HepG2 (cell line): ENCODE measurements around the gene HYPK. TPM values are rescaled to one million over a fixed set of nuclear protein-coding genes. Genes with fewer than 3 reads are reported as not detected.
A peak's percentile ranks its signal among the peaks of the same experiment; 100 is the strongest.

Source experiments
- CBFB ChIP-seq: sonication (generic); formaldehyde crosslinking; IDR thresholded peaks from 2 replicates; pipeline ENCODE4 v1.4.0; 2020; ENCODE audit warnings: missing genetic modification reagents
- KLF12 ChIP-seq: sonication (generic); formaldehyde crosslinking; IDR thresholded peaks from 2 replicates; pipeline ENCODE4 v1.4.0; 2020; ENCODE audit warnings: missing genetic modification reagents, borderline replicate concordance
- ZNF232 ChIP-seq: sonication (generic); formaldehyde crosslinking; IDR thresholded peaks from 2 replicates; pipeline ENCODE4 v1.4.0; 2020; ENCODE audit warnings: missing genetic modification reagents, borderline replicate concordance
- ZNF557 ChIP-seq: sonication (generic); formaldehyde crosslinking; IDR thresholded peaks from 2 replicates; pipeline ENCODE4 v1.4.0; 2020; ENCODE audit warnings: missing genetic modification reagents
- ZNF567 ChIP-seq: sonication (generic); formaldehyde crosslinking; IDR thresholded peaks from 2 replicates; pipeline ENCODE4 v1.8.1; 2023; ENCODE audit warnings: mild to moderate bottlenecking, missing genetic modification reagents, borderline replicate concordance
- ZNF577 ChIP-seq: sonication (generic); formaldehyde crosslinking; IDR thresholded peaks from 2 replicates; pipeline ENCODE4 v1.4.0; 2020; ENCODE audit warnings: mild to moderate bottlenecking, low read depth, missing genetic modification reagents, borderline replicate concordance
- ZNF773 ChIP-seq: sonication (generic); formaldehyde crosslinking; IDR thresholded peaks from 2 replicates; pipeline ENCODE4 v1.4.0; 2020; ENCODE audit warnings: missing genetic modification reagents, borderline replicate concordance
- polyA plus RNA-seq, 8 experiments: library from polyadenylated mRNA; depleted of rRNA in 3 of 8; stranded (reverse) in 7 of 8; unstranded in 1 of 8; fragments of >200 nt; fragmentation: Illumina TruSeq in 4 of 8; extraction: Trizol in 4 of 8; gene quantifications; 2 replicates each; pipeline versions ENCODE4 v1.2.1 to v1.2.3, GENCODE V29; 2011 to 2016; ENCODE audit warnings: low read depth in 4 of 8, missing spikeins in 1 of 8, mixed read lengths in 1 of 8; ENCODE audit not compliant: insufficient read depth in 1 of 8
- total RNA-seq, 5 experiments: library from RNA; depleted of rRNA; stranded (reverse); fragments of >200 nt; fragmentation: Illumina TruSeq; extraction: Trizol; gene quantifications; 2 replicates each; pipeline ENCODE4 v1.2.3, GENCODE V29; 2016; ENCODE audit warnings: low read depth in 1 of 5
- TF ChIP-seq, protein P1 (sequence below): sonication (generic); formaldehyde crosslinking; IDR thresholded peaks from one replicate; pipeline ENCODE4 v1.5.1; 2020; ENCODE audit warnings: mild to moderate bottlenecking, missing genetic modification reagents; ENCODE audit errors: not compliant biosample characterization
- TF ChIP-seq, protein P2 (sequence below): sonication (generic); formaldehyde crosslinking; IDR thresholded peaks from 2 replicates; pipeline ENCODE4 v1.9.0; 2021; ENCODE audit warnings: mild to moderate bottlenecking, missing genetic modification reagents
- TF ChIP-seq, protein P3 (sequence below): sonication (generic); formaldehyde crosslinking; conservative IDR thresholded peaks from 2 replicates; pipeline ENCODE4 v1.4.0; 2020; ENCODE audit warnings: missing genetic modification reagents

Gene HYPK
- total and polyA plus RNA-seq, 2 of the 13 experiments (the other 11 are each of a cell fraction or from before 2014, with no cell fraction given), result 13.5 to 16.5 TPM

DNA sequence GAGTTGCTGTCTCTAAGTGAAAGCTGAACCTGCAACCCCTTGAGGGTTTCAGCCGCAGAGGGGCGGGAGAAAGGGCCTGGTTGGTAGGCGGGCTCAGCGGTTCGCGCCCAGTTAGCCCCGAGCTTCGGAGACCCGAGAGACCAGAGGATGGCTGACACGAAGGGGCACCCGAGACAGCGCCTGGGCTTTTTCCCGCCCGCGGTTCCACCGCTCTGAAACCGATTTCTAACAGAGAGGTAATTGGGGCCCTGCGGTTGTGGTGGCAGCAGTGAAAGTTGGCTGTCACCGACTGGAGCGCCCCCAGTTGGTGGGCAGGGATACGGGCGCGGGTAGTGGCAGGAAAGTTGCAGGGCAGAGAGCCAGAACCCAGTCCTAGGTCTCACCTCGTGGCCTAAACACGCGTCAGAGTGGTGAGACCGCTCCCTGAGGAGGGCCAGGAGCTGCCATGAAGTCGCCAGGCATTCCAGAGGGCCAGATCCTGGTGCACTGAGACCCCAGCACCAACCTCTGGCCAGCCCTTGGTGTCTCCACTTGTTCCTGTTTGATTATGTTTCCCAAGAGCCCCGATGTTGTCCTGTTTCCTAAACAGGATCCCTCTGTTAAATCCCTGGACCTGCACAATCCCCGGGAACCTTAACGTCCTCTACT is 23.0 kb upstream of the HYPK start (continued):
- TF ChIP-seq ZNF557 (CRISPR knock-in tag) (peak; percentile 12; the same call in 1 of the 2 replicates), CBFB (CRISPR knock-in tag) (peak; percentile 56; the same call in 1 of the 2 replicates), ZNF773 (CRISPR knock-in tag) (peak; percentile 79; the same call in 1 of the 2 replicates), ZNF567 (CRISPR knock-in tag) (no peak), ZNF232 (CRISPR knock-in tag) (0 out of 2 replicates have a peak, but pooled peaks have one; percentile 59), KLF12 (CRISPR knock-in tag) (no peak), ZNF577 (CRISPR knock-in tag) (no peak)
- TF ChIP-seq, protein P1, sequence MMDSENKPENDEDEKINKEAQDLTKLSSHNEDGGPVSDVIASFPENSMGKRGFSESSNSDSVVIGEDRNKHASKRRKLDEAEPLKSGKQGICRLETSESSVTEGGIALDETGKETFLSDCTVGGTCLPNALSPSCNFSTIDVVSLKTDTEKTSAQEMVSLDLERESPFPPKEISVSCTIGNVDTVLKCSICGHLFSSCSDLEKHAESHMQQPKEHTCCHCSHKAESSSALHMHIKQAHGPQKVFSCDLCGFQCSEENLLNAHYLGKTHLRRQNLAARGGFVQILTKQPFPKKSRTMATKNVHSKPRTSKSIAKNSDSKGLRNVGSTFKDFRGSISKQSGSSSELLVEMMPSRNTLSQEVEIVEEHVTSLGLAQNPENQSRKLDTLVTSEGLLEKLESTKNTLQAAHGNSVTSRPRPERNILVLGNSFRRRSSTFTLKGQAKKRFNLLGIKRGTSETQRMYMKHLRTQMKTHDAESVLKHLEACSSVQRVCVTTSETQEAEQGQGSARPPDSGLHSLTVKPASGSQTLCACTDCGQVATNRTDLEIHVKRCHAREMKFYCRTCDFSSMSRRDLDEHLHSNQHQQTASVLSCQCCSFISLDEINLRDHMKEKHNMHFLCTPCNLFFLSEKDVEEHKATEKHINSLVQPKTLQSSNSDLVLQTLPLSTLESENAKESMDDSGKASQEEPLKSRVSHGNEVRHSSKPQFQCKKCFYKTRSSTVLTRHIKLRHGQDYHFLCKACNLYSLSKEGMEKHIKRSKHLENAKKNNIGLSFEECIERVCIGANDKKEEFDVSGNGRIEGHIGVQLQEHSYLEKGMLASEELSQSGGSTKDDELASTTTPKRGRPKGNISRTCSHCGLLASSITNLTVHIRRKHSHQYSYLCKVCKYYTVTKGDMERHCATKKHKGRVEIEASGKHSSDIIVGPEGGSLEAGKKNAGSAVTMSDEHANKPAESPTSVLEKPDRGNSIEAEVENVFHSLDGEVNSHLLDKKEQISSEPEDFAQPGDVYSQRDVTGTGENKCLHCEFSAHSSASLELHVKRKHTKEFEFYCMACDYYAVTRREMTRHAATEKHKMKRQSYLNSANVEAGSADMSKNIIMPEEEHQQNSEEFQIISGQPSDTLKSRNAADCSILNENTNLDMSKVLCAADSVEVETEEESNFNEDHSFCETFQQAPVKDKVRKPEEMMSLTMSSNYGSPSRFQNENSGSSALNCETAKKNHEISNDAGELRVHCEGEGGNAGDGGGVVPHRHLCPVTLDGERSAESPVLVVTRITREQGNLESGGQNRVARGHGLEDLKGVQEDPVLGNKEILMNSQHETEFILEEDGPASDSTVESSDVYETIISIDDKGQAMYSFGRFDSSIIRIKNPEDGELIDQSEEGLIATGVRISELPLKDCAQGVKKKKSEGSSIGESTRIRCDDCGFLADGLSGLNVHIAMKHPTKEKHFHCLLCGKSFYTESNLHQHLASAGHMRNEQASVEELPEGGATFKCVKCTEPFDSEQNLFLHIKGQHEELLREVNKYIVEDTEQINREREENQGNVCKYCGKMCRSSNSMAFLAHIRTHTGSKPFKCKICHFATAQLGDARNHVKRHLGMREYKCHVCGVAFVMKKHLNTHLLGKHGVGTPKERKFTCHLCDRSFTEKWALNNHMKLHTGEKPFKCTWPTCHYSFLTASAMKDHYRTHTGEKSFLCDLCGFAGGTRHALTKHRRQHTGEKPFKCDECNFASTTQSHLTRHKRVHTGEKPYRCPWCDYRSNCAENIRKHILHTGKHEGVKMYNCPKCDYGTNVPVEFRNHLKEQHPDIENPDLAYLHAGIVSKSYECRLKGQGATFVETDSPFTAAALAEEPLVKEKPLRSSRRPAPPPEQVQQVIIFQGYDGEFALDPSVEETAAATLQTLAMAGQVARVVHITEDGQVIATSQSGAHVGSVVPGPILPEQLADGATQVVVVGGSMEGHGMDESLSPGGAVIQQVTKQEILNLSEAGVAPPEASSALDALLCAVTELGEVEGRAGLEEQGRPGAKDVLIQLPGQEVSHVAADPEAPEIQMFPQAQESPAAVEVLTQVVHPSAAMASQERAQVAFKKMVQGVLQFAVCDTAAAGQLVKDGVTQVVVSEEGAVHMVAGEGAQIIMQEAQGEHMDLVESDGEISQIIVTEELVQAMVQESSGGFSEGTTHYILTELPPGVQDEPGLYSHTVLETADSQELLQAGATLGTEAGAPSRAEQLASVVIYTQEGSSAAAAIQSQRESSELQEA (CRISPR knock-in tag), result no peak
- TF ChIP-seq, protein P2, sequence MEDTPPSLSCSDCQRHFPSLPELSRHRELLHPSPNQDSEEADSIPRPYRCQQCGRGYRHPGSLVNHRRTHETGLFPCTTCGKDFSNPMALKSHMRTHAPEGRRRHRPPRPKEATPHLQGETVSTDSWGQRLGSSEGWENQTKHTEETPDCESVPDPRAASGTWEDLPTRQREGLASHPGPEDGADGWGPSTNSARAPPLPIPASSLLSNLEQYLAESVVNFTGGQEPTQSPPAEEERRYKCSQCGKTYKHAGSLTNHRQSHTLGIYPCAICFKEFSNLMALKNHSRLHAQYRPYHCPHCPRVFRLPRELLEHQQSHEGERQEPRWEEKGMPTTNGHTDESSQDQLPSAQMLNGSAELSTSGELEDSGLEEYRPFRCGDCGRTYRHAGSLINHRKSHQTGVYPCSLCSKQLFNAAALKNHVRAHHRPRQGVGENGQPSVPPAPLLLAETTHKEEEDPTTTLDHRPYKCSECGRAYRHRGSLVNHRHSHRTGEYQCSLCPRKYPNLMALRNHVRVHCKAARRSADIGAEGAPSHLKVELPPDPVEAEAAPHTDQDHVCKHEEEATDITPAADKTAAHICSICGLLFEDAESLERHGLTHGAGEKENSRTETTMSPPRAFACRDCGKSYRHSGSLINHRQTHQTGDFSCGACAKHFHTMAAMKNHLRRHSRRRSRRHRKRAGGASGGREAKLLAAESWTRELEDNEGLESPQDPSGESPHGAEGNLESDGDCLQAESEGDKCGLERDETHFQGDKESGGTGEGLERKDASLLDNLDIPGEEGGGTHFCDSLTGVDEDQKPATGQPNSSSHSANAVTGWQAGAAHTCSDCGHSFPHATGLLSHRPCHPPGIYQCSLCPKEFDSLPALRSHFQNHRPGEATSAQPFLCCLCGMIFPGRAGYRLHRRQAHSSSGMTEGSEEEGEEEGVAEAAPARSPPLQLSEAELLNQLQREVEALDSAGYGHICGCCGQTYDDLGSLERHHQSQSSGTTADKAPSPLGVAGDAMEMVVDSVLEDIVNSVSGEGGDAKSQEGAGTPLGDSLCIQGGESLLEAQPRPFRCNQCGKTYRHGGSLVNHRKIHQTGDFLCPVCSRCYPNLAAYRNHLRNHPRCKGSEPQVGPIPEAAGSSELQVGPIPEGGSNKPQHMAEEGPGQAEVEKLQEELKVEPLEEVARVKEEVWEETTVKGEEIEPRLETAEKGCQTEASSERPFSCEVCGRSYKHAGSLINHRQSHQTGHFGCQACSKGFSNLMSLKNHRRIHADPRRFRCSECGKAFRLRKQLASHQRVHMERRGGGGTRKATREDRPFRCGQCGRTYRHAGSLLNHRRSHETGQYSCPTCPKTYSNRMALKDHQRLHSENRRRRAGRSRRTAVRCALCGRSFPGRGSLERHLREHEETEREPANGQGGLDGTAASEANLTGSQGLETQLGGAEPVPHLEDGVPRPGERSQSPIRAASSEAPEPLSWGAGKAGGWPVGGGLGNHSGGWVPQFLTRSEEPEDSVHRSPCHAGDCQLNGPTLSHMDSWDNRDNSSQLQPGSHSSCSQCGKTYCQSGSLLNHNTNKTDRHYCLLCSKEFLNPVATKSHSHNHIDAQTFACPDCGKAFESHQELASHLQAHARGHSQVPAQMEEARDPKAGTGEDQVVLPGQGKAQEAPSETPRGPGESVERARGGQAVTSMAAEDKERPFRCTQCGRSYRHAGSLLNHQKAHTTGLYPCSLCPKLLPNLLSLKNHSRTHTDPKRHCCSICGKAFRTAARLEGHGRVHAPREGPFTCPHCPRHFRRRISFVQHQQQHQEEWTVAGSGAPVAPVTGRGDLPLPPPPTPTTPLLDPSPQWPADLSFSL (CRISPR knock-in tag), result 0 out of 2 replicates have a peak, but pooled peaks have one; percentile 39
- TF ChIP-seq, protein P3, sequence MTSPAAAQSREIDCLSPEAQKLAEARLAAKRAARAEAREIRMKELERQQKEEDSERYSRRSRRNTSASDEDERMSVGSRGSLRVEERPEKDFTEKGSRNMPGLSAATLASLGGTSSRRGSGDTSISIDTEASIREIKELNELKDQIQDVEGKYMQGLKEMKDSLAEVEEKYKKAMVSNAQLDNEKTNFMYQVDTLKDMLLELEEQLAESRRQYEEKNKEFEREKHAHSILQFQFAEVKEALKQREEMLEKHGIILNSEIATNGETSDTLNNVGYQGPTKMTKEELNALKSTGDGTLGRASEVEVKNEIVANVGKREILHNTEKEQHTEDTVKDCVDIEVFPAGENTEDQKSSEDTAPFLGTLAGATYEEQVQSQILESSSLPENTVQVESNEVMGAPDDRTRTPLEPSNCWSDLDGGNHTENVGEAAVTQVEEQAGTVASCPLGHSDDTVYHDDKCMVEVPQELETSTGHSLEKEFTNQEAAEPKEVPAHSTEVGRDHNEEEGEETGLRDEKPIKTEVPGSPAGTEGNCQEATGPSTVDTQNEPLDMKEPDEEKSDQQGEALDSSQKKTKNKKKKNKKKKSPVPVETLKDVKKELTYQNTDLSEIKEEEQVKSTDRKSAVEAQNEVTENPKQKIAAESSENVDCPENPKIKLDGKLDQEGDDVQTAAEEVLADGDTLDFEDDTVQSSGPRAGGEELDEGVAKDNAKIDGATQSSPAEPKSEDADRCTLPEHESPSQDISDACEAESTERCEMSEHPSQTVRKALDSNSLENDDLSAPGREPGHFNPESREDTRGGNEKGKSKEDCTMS (CRISPR knock-in tag), result 0 out of 2 replicates have a peak, but pooled peaks have one; percentile 70
